ENCODE data around the gene SLC7A1. TPM values are rescaled to one million over a fixed set of nuclear protein-coding genes. Genes with fewer than 3 reads are reported as not detected.

Gene SLC7A1
- total and polyA plus RNA-seq, 4 donors: 0.90 to 22.6 (median 1.4) TPM

GRCh38 chr13:29570051-29570654 lies 25.3 kb downstream of the SLC7A1 start:
- no peak for TF ChIP-seq GABPA (IDR thresholded peaks at IDR 0.05 in 1 of 2, conservative IDR thresholded peaks at IDR 0.05 in 1 of 2)
- TF ChIP-seq ZBTB33 (IDR thresholded peaks at IDR 0.05): no peak
- TF ChIP-seq HNF4G (IDR thresholded peaks at IDR 0.05): no peak
- TF ChIP-seq CTCF (IDR thresholded peaks at IDR 0.05; ENCODE audit: low read depth, low read length, missing input control): no peak
- no peak for TF ChIP-seq JUND (IDR thresholded peaks at IDR 0.05)
- TF ChIP-seq HNF4A (conservative IDR thresholded peaks at IDR 0.05): no peak
- no peak for TF ChIP-seq SP1 (IDR thresholded peaks at IDR 0.05)
- TF ChIP-seq, protein P1, sequence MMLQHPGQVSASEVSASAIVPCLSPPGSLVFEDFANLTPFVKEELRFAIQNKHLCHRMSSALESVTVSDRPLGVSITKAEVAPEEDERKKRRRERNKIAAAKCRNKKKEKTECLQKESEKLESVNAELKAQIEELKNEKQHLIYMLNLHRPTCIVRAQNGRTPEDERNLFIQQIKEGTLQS (IDR thresholded peaks at IDR 0.05): no peak
- no peak for TF ChIP-seq FOXA2 (IDR thresholded peaks at IDR 0.05)
- no peak for TF ChIP-seq RAD21 (IDR thresholded peaks at IDR 0.05)
- no peak overlapping the region for H3K27ac ChIP-seq (ENCODE audit: low read depth in 1 of 2, low read length in 2 of 2)
- no peak overlapping the region for H3K4me3 ChIP-seq (ENCODE audit: low read depth in 1 of 3, low read length in 3 of 3)
- H3K27me3 ChIP-seq (ENCODE audit: control insufficient read depth in 4 of 4, insufficient read depth in 4 of 4, low read length in 3 of 4): no peaks in the 10 kb centered on the region
- no peak overlapping the region for H3K9ac ChIP-seq (ENCODE audit: low read depth in 1 of 2, low read length in 2 of 2)
- no peak for DNase-seq (ENCODE audit: low spot score)
- no peaks in the 10 kb centered on the region for H3K9me3 ChIP-seq (ENCODE audit: control insufficient read depth in 4 of 4, low read length in 3 of 4)
- H3K4me1 ChIP-seq (ENCODE audit: control insufficient read depth in 4 of 4, insufficient read depth in 4 of 4, low read length in 3 of 4): peaks cover 0 to 2% (median 0%) of the 10 kb centered on the region in 4 donors
- no peaks in the 10 kb centered on the region for H3K36me3 ChIP-seq (ENCODE audit: control insufficient read depth in 4 of 4, insufficient read depth in 3 of 4, low read depth in 1 of 4, low read length in 3 of 4)
- WGBS: 89% methylated on average over 15 of the region's 15 CpGs

- 59% methylated on average over 8 of the region's 8 CpGs for WGBS
- no peak for DNase-seq (ENCODE audit: low spot score)
- no peaks in the 10 kb centered on the region for H3K36me3 ChIP-seq (ENCODE audit: control insufficient read depth in 4 of 4, insufficient read depth in 3 of 4, low read depth in 1 of 4, low read length in 3 of 4)
- no peak overlapping the region for H3K4me3 ChIP-seq (ENCODE audit: low read depth in 1 of 3, low read length in 3 of 3)
- peaks cover 0 to 2% (median 0%) of the 10 kb centered on the region in 4 donors for H3K4me1 ChIP-seq (ENCODE audit: control insufficient read depth in 4 of 4, insufficient read depth in 4 of 4, low read length in 3 of 4)
- no peak overlapping the region for H3K9ac ChIP-seq (ENCODE audit: low read depth in 1 of 2, low read length in 2 of 2)
- no peaks in the 10 kb centered on the region for H3K27me3 ChIP-seq (ENCODE audit: control insufficient read depth in 4 of 4, insufficient read depth in 4 of 4, low read length in 3 of 4)
- no peaks in the 10 kb centered on the region for H3K9me3 ChIP-seq (ENCODE audit: control insufficient read depth in 4 of 4, low read length in 3 of 4)
- TF ChIP-seq YY1 (IDR thresholded peaks at IDR 0.05): no peak
- TF ChIP-seq, protein P2, sequence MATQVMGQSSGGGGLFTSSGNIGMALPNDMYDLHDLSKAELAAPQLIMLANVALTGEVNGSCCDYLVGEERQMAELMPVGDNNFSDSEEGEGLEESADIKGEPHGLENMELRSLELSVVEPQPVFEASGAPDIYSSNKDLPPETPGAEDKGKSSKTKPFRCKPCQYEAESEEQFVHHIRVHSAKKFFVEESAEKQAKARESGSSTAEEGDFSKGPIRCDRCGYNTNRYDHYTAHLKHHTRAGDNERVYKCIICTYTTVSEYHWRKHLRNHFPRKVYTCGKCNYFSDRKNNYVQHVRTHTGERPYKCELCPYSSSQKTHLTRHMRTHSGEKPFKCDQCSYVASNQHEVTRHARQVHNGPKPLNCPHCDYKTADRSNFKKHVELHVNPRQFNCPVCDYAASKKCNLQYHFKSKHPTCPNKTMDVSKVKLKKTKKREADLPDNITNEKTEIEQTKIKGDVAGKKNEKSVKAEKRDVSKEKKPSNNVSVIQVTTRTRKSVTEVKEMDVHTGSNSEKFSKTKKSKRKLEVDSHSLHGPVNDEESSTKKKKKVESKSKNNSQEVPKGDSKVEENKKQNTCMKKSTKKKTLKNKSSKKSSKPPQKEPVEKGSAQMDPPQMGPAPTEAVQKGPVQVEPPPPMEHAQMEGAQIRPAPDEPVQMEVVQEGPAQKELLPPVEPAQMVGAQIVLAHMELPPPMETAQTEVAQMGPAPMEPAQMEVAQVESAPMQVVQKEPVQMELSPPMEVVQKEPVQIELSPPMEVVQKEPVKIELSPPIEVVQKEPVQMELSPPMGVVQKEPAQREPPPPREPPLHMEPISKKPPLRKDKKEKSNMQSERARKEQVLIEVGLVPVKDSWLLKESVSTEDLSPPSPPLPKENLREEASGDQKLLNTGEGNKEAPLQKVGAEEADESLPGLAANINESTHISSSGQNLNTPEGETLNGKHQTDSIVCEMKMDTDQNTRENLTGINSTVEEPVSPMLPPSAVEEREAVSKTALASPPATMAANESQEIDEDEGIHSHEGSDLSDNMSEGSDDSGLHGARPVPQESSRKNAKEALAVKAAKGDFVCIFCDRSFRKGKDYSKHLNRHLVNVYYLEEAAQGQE (IDR thresholded peaks at IDR 0.05): no peak
- no peak for TF ChIP-seq FOXA1 (IDR thresholded peaks at IDR 0.05)
- no peak for TF ChIP-seq CTCF (IDR thresholded peaks at IDR 0.05; ENCODE audit: low read depth, low read length, missing input control)
- TF ChIP-seq HNF4G (IDR thresholded peaks at IDR 0.05): no peak
- no peak for TF ChIP-seq ZBTB33 (IDR thresholded peaks at IDR 0.05)
- no peak for TF ChIP-seq NR2F2 (IDR thresholded peaks at IDR 0.05)
- no peak for TF ChIP-seq RAD21 (IDR thresholded peaks at IDR 0.05)
- no peak for TF ChIP-seq EGR1 (IDR thresholded peaks at IDR 0.05; ENCODE audit: low read depth in 2 of 2)
- no peak for TF ChIP-seq FOXA2 (IDR thresholded peaks at IDR 0.05)
- TF ChIP-seq, protein P3, sequence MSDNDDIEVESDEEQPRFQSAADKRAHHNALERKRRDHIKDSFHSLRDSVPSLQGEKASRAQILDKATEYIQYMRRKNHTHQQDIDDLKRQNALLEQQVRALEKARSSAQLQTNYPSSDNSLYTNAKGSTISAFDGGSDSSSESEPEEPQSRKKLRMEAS (IDR thresholded peaks at IDR 0.05): no peak
- no peak for TF ChIP-seq GABPA (IDR thresholded peaks at IDR 0.05 in 1 of 2, conservative IDR thresholded peaks at IDR 0.05 in 1 of 2)
- no peak for TF ChIP-seq TAF1 (conservative IDR thresholded peaks at IDR 0.05)
- H3K27ac ChIP-seq (ENCODE audit: low read depth in 1 of 2, low read length in 2 of 2): no peak overlapping the region
Observed at GRCh38 chr13:29569253-29570050, 26.0 kb downstream of the SLC7A1 start.
